Neutrophil (primary cell): ENCODE measurements around the gene DKK3.

Source experiments
- H3K27ac ChIP-seq: fragments of 200-600 bp; sonication (generic); 2 replicates; pipeline ENCODE4 v1.5.1; 2016; ENCODE audit warnings: mild to moderate bottlenecking, moderate library complexity
- H3K27me3 ChIP-seq: fragments of 200-600 bp; sonication (generic); 2 replicates; pipeline ENCODE4 v1.6.0; 2016; ENCODE audit warnings: mild to moderate bottlenecking
- H3K36me3 ChIP-seq: fragments of 200-600 bp; sonication (generic); 2 replicates; pipeline ENCODE4 v1.5.1; 2017
- H3K4me1 ChIP-seq, 2 experiments: fragments of 200-600 bp in 1 of 2; sonication (generic) in 1 of 2; 1 replicate in 1 of 2; 2 replicates in 1 of 2; pipeline versions ENCODE4 v1.5.1 to v1.6.1; 2013 to 2016; ENCODE audit warnings: low read depth in 1 of 2, low read length in 1 of 2, mild to moderate bottlenecking in 1 of 2, moderate library complexity in 1 of 2; ENCODE audit not compliant: control insufficient read depth in 1 of 2, insufficient read depth in 1 of 2
- H3K4me3 ChIP-seq, 2 experiments: fragments of 200-600 bp in 1 of 2; sonication (generic) in 1 of 2; 1 replicate in 1 of 2; 2 replicates in 1 of 2; pipeline ENCODE4 v1.5.1; 2013 to 2016; ENCODE audit warnings: low read depth in 1 of 2, low read length in 1 of 2, mild to moderate bottlenecking in 1 of 2, moderate library complexity in 1 of 2
- H3K9me3 ChIP-seq: fragments of 200-600 bp; sonication (generic); 2 replicates; pipeline ENCODE4 v1.5.1; 2016
- TF ChIP-seq, protein P1 (sequence below): fragments of 200-600 bp; sonication (generic); IDR thresholded peaks from 2 replicates; pipeline ENCODE4 v1.5.1; 2016; ENCODE audit warnings: antibody characterized with exemption

The DKK3 gene

DNA sequence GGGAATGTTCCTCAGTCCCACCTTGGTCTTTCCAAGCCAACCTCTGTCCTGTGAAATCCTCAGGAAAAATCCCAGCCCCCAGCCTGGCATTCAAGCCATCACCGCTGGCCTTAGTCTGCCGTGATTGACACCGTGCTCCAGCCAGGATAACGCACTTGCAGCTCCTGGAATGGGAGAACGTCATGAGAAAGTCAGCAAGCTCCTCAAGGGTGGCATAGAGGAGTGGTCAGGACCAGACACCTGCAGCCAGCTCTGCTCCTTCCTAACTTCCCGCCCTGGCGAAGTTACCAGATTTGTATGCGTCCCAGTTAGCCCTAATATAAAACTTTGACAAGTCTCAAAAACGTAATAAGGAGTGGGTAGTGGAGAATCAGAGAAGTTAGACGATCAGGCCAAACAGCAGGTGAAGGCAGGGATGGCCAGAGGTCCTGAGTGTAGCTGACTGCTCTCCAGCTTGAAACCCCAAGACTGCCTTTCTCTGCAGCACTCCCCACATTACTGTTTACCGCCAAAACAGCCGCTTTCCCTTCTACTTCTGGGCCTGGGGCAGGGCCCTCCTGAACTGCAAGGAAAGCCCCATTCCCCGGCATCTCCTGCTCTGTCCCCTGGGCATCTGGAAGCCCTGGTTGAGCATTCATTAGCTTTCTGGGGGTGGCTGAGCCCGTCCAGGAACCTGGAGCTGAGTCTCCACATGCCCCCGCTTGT, 1.3 kb upstream of the DKK3 start:
- Histone ChIP-seq H3K9me3 (no peaks in the 10 kb centered on the region), H3K36me3 (no peaks in the 10 kb centered on the region), H3K4me1 (no peaks in the 10 kb centered on the region), H3K27ac (no peak overlapping the region), H3K4me3 (no peak overlapping the region), H3K27me3 (peaks cover 100% of the 10 kb centered on the region)
- TF ChIP-seq, protein P1, sequence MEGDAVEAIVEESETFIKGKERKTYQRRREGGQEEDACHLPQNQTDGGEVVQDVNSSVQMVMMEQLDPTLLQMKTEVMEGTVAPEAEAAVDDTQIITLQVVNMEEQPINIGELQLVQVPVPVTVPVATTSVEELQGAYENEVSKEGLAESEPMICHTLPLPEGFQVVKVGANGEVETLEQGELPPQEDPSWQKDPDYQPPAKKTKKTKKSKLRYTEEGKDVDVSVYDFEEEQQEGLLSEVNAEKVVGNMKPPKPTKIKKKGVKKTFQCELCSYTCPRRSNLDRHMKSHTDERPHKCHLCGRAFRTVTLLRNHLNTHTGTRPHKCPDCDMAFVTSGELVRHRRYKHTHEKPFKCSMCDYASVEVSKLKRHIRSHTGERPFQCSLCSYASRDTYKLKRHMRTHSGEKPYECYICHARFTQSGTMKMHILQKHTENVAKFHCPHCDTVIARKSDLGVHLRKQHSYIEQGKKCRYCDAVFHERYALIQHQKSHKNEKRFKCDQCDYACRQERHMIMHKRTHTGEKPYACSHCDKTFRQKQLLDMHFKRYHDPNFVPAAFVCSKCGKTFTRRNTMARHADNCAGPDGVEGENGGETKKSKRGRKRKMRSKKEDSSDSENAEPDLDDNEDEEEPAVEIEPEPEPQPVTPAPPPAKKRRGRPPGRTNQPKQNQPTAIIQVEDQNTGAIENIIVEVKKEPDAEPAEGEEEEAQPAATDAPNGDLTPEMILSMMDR, result no peak

DNA sequence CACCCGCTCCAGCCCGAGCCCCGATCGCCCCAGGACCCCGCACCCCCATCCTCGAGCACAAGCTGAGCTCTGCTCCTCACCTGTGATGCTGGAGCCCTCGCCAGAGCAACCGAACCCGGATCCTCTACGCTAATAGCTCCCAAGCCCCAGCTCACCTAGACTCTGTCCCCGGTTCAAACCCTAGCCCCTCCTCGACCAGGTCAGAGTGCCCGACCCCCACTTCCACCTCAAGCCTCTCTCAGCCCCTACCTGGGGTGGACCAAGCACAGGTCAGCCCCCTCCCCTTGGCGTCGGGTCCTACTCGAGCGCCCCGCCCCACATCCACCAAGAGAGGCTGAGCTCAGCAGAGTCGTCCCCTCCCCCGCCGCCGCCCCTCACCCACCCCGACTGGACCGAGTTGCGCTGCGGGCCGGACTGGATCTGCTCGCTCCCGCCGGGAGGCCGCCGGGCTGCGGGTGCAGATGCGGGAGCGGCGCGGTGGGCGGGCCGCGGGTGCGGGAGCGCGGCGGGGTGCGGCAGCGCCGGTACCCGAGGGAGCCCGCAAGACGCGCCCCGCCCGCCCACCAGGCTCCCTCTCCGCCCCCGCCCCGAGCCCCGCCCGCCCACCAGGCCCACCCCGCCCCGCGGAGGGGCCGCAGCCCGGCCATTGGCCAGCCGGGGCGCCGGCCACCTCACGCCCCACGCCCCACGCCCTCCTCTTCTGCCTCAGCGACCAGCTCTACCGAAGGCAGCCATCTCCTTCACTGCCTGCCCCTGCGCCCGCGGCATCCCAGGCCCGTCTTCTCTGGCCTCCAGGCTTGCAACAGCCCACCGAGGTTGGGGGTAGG, 577 bp upstream of the DKK3 start:
- peaks cover 99% of the 10 kb centered on the region for H3K27me3 ChIP-seq
- H3K4me1 ChIP-seq, result no peaks in the 10 kb centered on the region
- TF ChIP-seq, protein P1, result no peak
- no peak overlapping the region for H3K27ac ChIP-seq
- no peak overlapping the region for H3K4me3 ChIP-seq
- H3K36me3 ChIP-seq, result no peaks in the 10 kb centered on the region
- no peaks in the 10 kb centered on the region for H3K9me3 ChIP-seq

DNA sequence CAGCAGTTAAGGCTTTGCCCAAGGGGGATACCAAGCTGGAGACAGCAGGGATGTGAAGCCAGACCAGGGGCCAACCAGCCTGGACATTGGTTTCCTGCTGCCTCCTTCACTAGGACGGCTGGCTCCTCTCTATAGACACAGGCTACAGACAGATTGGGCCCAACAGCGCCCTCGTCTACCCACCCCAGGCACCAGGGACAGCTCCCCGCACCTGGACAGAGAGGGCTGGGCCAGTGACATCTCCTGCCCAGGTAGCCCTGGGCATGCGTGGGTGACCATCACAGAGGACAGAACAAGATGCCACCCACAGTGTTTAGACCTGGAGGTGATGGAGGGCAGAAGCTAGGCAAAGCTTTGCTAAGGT, 1.2 kb downstream of the DKK3 start:
- no peaks in the 10 kb centered on the region for H3K4me1 ChIP-seq
- H3K27me3 ChIP-seq, result peaks cover 96% of the 10 kb centered on the region
- H3K36me3 ChIP-seq, result no peaks in the 10 kb centered on the region
- H3K9me3 ChIP-seq, result no peaks in the 10 kb centered on the region
- no peak overlapping the region for H3K4me3 ChIP-seq
- no peak overlapping the region for H3K27ac ChIP-seq
- TF ChIP-seq, protein P1, result no peak

DNA sequence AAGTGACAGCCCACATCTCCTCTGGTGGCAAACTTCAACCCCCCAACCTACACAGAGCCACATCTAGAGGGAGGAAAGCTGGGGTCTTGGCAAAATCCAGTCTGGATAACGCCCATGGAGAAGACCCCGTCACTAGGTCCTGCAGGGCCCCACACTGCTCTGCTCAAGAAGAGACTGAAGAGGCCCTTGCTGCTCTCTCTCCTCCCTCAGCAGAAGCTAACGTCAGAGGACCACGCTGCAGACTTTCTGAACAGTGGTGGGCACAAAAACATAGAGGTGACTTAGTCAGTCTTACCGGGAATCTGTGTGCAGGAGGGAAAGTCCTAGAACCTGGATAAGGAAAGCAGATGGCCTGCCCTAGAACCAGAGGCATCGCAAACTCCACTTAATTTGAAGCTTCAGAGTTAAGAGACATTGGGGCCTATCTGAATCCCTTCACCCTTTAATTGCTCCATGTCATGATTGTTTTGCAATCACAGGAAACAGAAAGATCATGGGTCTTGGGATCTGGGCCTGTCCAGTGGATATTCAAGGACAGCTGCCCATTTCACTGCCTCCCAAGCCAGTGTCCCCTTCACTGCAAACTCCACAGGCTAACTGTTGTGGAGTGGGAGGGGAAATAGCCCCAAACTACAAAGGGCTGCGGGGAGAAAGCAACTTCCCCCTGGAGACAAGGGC, 1.7 kb downstream of the DKK3 start:
- H3K27me3 ChIP-seq, result peaks cover 96% of the 10 kb centered on the region
- no peaks in the 10 kb centered on the region for H3K4me1 ChIP-seq
- TF ChIP-seq, protein P1, result no peak
- no peak overlapping the region for H3K27ac ChIP-seq
- no peaks in the 10 kb centered on the region for H3K9me3 ChIP-seq
- H3K36me3 ChIP-seq, result no peaks in the 10 kb centered on the region
- H3K4me3 ChIP-seq, result no peak overlapping the region

DNA sequence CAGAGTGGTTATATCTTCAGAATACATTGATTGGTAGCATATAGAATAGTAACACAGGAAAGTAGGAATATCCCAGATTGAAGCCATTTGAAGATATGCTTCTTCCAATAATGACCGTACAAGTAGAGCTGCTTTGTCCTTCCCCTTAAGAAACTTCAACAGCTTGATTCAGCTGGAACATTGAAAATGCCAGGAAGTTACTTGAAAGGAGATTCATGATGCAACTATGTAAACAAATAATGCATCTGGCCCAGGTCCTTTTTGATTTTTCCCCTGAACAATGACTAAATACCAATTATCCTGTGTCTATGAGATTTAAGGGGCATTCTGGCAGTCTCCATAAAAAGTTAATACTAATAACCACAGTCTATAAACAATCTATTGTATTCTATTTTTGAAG, 3.0 kb downstream of the DKK3 start:
- Histone ChIP-seq H3K27me3 (peaks cover 96% of the 10 kb centered on the region), H3K4me3 (no peak overlapping the region), H3K27ac (no peak overlapping the region), H3K4me1 (no peaks in the 10 kb centered on the region), H3K36me3 (no peaks in the 10 kb centered on the region), H3K9me3 (no peaks in the 10 kb centered on the region)
- TF ChIP-seq, protein P1, result no peak
